Progenitor cell of endocrine pancreas (in vitro differentiated cells): ENCODE data around the gene P4HA3. TPM values are rescaled to one million over a fixed set of nuclear protein-coding genes. Genes with fewer than 3 reads are reported as not detected.

Source experiments
- DNase-seq: peaks from one replicate; pipeline ENCODE4 v3.0.0; 2021; ENCODE audit warnings: low spot score; ENCODE audit not compliant: unreplicated experiment
- H3K27ac Mint-ChIP-seq: 2 replicates; pipeline ENCODE4 v1.8.0; 2021; ENCODE audit warnings: mild to moderate bottlenecking, moderate library complexity, mixed read lengths
- H3K27me3 Mint-ChIP-seq: 2 replicates; pipeline ENCODE4 v1.8.0; 2021; ENCODE audit warnings: mixed read lengths
- H3K36me3 Mint-ChIP-seq: 2 replicates; pipeline ENCODE4 v1.8.0; 2022; ENCODE audit warnings: mixed read lengths; ENCODE audit not compliant: insufficient read depth
- H3K4me1 Mint-ChIP-seq: 2 replicates; pipeline ENCODE4 v1.8.0; 2021; ENCODE audit warnings: low read depth, mixed read lengths
- H3K4me3 Mint-ChIP-seq: 2 replicates; pipeline ENCODE4 v1.8.0; 2021; ENCODE audit warnings: low read depth, mild to moderate bottlenecking, moderate library complexity, mixed read lengths
- H3K9me3 Mint-ChIP-seq: 2 replicates; pipeline ENCODE4 v1.8.0; 2021; ENCODE audit warnings: low read depth, mixed read lengths
- CTCF ChIP-seq: fragments of 200-600 bp; sonication (generic); IDR thresholded peaks from one replicate; pipeline ENCODE4 v1.5.0; 2021; ENCODE audit warnings: antibody characterized with exemption, mild to moderate bottlenecking; ENCODE audit not compliant: unreplicated experiment
- total RNA-seq: library from RNA; stranded (reverse); gene quantifications from 2 replicates; pipeline ENCODE4 v1.2.1, GENCODE V29; 2021

The P4HA3 gene
- total RNA-seq, 1 donor from 2014 or later, result 0.17 TPM

- H3K36me3 Mint-ChIP-seq, result peaks cover 27% of the 10 kb centered on the region
- H3K4me3 Mint-ChIP-seq, result no peak overlapping the region
- no peaks in the 10 kb centered on the region for H3K27me3 Mint-ChIP-seq
- DNase-seq, result no peak
- TF ChIP-seq CTCF, result no peak
- H3K4me1 Mint-ChIP-seq, result no peaks in the 10 kb centered on the region
- no peak overlapping the region for H3K27ac Mint-ChIP-seq
- H3K9me3 Mint-ChIP-seq, result no peaks in the 10 kb centered on the region
Measured at GRCh38 chr11:74345420-74345819, 34.0 kb upstream of the P4HA3 start.

- no peak for DNase-seq
- Mint-ChIP-seq H3K27me3 (no peaks in the 10 kb centered on the region), H3K4me1 (peaks cover 9% of the 10 kb centered on the region), H3K4me3 (no peak overlapping the region), H3K9me3 (no peaks in the 10 kb centered on the region), H3K36me3 (peaks cover 31% of the 10 kb centered on the region), H3K27ac (no peak overlapping the region)
- TF ChIP-seq CTCF, result no peak
Measured at GRCh38 chr11:74341921-74342320, 30.5 kb upstream of the P4HA3 start.

- Mint-ChIP-seq H3K27me3 (no peaks in the 10 kb centered on the region), H3K4me3 (no peak overlapping the region), H3K9me3 (no peaks in the 10 kb centered on the region), H3K4me1 (peaks cover 11% of the 10 kb centered on the region), H3K27ac (no peak overlapping the region), H3K36me3 (peaks cover 29% of the 10 kb centered on the region)
- DNase-seq, result no peak
- TF ChIP-seq CTCF, result no peak
Measured at GRCh38 chr11:74339619-74340018, 28.2 kb upstream of the P4HA3 start.

GRCh38 chr11:74338963-74339362 lies 27.5 kb upstream of the P4HA3 start:
- Mint-ChIP-seq H3K4me3 (no peak overlapping the region), H3K9me3 (no peaks in the 10 kb centered on the region), H3K36me3 (peaks cover 24% of the 10 kb centered on the region), H3K27ac (no peak overlapping the region), H3K4me1 (peaks cover 11% of the 10 kb centered on the region), H3K27me3 (no peaks in the 10 kb centered on the region)
- DNase-seq, result no peak
- no peak for TF ChIP-seq CTCF

GRCh38 chr11:74333193-74333592 lies 21.8 kb upstream of the P4HA3 start:
- TF ChIP-seq CTCF, result no peak
- peaks cover 3% of the 10 kb centered on the region for H3K4me1 Mint-ChIP-seq

More at GRCh38 chr11:74333193-74333592, 21.8 kb upstream of the P4HA3 start:
- H3K27ac Mint-ChIP-seq, result no peak overlapping the region
- no peaks in the 10 kb centered on the region for H3K9me3 Mint-ChIP-seq
- no peak overlapping the region for H3K4me3 Mint-ChIP-seq
- no peak for DNase-seq
- peaks cover 13% of the 10 kb centered on the region for H3K36me3 Mint-ChIP-seq
- H3K27me3 Mint-ChIP-seq, result no peaks in the 10 kb centered on the region
